ENCODE data around the gene MAN2C1.

MAN2C1 gene

DNA sequence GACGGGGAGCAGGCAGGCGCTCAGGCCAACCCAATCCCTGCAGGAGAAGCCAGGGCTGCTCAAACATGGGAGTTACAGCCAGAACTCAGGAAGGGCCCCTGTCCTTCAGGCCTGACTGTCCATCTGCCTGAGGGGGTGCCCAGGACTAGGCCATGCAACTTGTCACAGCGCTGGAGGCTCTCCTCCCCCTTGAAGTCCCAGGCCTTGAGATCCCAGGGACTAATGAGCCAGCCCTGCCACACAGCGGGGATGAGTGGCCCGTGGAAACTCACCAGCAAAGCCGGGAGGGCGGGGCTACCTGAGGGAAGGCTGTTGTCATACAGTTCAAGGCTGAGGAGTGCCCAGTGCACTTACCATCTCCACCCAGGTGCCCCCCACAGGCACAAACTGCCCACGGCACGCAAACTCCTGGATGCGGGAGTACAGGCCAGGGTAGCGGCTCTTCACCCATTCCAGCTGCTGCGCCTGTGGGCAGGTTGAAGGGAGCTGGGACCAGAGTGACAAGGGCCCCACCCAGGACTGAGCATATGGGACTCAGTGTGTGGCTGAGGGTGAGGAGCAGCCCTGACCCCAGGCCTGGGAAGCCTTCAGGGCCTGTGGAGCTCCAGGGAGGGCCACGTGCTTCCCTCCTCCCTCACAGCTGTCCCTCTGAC lies 6.3 kb downstream of the MAN2C1 start:
- Histone ChIP-seq H3K9me2 (replicated peaks; ENCODE audit: insufficient read depth, low read length) (no peaks in the 10 kb centered on the region), H3K27me3 (ENCODE audit: low read length) (no peaks in the 10 kb centered on the region), H3F3A (ENCODE audit: insufficient read depth) (no peaks in the 10 kb centered on the region), H3K9me3 (ENCODE audit: insufficient read depth, low read length) (no peaks in the 10 kb centered on the region), H3K9ac (ENCODE audit: low read length) (no peak overlapping the region), H3K4me2 (ENCODE audit: low read depth, low read length, poor library complexity, severe bottlenecking) (no peak overlapping the region), H3K4me3 (ENCODE audit: insufficient read depth, low read length, poor library complexity, severe bottlenecking) (no peak overlapping the region), H2AFZ (ENCODE audit: low read depth, low read length, severe bottlenecking) (no peak overlapping the region), H3K27ac (ENCODE audit: low read depth, low read length) (no peak overlapping the region), H3K36me3 (ENCODE audit: low read length) (no peaks in the 10 kb centered on the region), H4K20me1 (ENCODE audit: low read depth, low read length) (no peaks in the 10 kb centered on the region), H3K79me2 (ENCODE audit: insufficient read depth, low read length) (no peaks in the 10 kb centered on the region)
- TF ChIP-seq CTCF (IDR thresholded peaks at IDR 0.05; ENCODE audit: insufficient read depth, low read length, poor library complexity, severe bottlenecking) (no peak), EZH2phosphoT487 (conservative IDR thresholded peaks at IDR 0.05; ENCODE audit: low read length) (no peak)

GRCh38 chr15:75361361-75361988 lies 6.9 kb downstream of the MAN2C1 start:
- no peak overlapping the region for H3K4me3 ChIP-seq (ENCODE audit: insufficient read depth, low read length, poor library complexity, severe bottlenecking)
- no peak overlapping the region for H3K9ac ChIP-seq (ENCODE audit: low read length)
- H4K20me1 ChIP-seq (ENCODE audit: low read depth, low read length) = no peaks in the 10 kb centered on the region
- no peak for TF ChIP-seq EZH2phosphoT487 (conservative IDR thresholded peaks at IDR 0.05; ENCODE audit: low read length)
- TF ChIP-seq CTCF (IDR thresholded peaks at IDR 0.05; ENCODE audit: insufficient read depth, low read length, poor library complexity, severe bottlenecking) = no peak
- no peak overlapping the region for H3K27ac ChIP-seq (ENCODE audit: low read depth, low read length)
- H3K4me2 ChIP-seq (ENCODE audit: low read depth, low read length, poor library complexity, severe bottlenecking) = no peak overlapping the region
- no peaks in the 10 kb centered on the region for H3K79me2 ChIP-seq (ENCODE audit: insufficient read depth, low read length)
- H2AFZ ChIP-seq (ENCODE audit: low read depth, low read length, severe bottlenecking) = no peak overlapping the region
- no peaks in the 10 kb centered on the region for H3F3A ChIP-seq (ENCODE audit: insufficient read depth)
- no peaks in the 10 kb centered on the region for H3K9me3 ChIP-seq (ENCODE audit: insufficient read depth, low read length)
- no peaks in the 10 kb centered on the region for H3K36me3 ChIP-seq (ENCODE audit: low read length)
- H3K9me2 ChIP-seq (replicated peaks; ENCODE audit: insufficient read depth, low read length) = no peaks in the 10 kb centered on the region
- H3K27me3 ChIP-seq (ENCODE audit: low read length) = no peaks in the 10 kb centered on the region

DNA sequence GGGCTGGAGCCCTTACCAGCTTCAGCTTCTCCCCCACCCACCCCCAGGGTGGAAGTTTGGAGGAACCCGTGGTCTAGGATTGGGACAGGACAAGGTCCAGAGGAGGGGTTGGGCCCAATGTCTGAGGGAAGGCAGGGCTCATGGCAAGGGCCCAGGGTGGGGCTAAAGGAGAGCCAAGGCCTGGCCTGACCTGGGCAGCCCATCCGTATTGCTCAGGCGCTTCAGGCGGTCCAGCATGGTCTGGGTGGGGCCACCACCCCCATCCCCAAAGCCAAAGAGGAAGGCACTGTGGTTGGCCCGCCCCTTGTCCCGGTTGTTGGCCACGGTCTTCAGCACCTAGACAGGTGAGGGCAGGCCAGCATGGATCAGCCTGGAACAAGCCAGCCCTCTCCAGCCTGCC lies 7.6 kb downstream of the MAN2C1 start:
- H3K79me2 ChIP-seq (ENCODE audit: insufficient read depth, low read length) = no peaks in the 10 kb centered on the region
- no peaks in the 10 kb centered on the region for H3K9me3 ChIP-seq (ENCODE audit: insufficient read depth, low read length)
- H3K9ac ChIP-seq (ENCODE audit: low read length) = no peak overlapping the region
- no peaks in the 10 kb centered on the region for H3K27me3 ChIP-seq (ENCODE audit: low read length)
- no peaks in the 10 kb centered on the region for H4K20me1 ChIP-seq (ENCODE audit: low read depth, low read length)
- no peaks in the 10 kb centered on the region for H3K36me3 ChIP-seq (ENCODE audit: low read length)
- H2AFZ ChIP-seq (ENCODE audit: low read depth, low read length, severe bottlenecking) = no peak overlapping the region
- no peak overlapping the region for H3K4me2 ChIP-seq (ENCODE audit: low read depth, low read length, poor library complexity, severe bottlenecking)
- no peak overlapping the region for H3K27ac ChIP-seq (ENCODE audit: low read depth, low read length)
- no peak overlapping the region for H3K4me3 ChIP-seq (ENCODE audit: insufficient read depth, low read length, poor library complexity, severe bottlenecking)
- no peaks in the 10 kb centered on the region for H3F3A ChIP-seq (ENCODE audit: insufficient read depth)
- TF ChIP-seq CTCF (IDR thresholded peaks at IDR 0.05; ENCODE audit: insufficient read depth, low read length, poor library complexity, severe bottlenecking) (no peak), EZH2phosphoT487 (conservative IDR thresholded peaks at IDR 0.05; ENCODE audit: low read length) (no peak)
- H3K9me2 ChIP-seq (replicated peaks; ENCODE audit: insufficient read depth, low read length) = no peaks in the 10 kb centered on the region
